GM20431 (cell line): ENCODE data around the gene CCDC85B.

Source experiments
- in situ Hi-C: fragments of 300-500 bp; cut with MseI, MboI; formaldehyde crosslinking; loops from one replicate; pipeline ENCODE4 v1.15.0; 2020; ENCODE audit warnings: low sequenced_read_pairs; ENCODE audit not compliant: unreplicated experiment

The CCDC85B gene

GRCh38 chr11:65920372-65920802 lies 29.9 kb downstream of the CCDC85B start:
- in situ Hi-C loops: no loop called here

DNA sequence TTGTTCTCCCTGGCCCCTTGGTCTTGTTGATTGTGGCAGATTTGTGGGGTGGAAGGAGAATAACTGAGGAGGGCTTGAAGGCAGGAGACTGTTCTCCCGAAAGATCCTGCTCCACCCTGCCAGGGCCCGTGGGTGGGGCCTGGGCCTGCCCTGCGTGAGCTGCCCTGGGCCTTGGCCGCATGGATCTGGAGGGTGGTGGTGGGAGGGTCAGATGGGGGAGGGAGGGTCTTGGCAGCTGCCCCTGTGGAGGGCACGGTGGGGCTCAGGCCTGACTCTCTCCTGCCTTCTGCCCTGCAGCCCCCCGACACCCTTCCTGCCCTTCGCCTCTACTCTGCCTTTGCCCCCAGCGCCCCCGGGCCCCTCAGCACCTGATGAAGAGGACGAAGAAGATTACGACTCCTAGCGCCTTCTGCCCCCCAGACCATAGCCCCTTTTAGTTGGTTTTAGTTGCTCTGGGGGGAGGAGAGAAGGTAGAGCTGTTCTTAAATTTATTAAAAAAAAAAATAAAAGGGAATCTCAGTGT lies 30.6 kb downstream of the CCDC85B start:
- in situ Hi-C loops: no loop called here

- in situ Hi-C loops: no loop called here
These were observed 31.4 kb downstream of the CCDC85B start for GRCh38 chr11:65921876-65922275.

DNA sequence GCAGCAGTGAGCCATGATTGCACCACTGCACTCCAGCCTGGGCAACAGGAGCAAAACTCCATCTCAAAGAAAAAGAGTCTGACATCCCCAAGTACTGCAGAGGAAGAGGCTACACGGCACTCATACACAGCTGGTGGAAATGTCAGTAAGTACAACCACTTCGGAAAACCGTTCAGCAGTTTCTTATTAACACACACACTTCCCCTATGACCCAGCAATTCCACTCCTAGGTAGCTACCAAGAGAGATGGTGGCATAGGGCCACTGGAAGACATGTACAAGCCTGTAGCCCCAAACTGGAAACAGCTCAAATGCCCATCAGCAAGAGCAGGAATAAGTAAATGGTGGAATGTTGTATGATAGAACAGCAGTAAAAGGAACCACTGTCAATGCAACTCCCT lies 32.1 kb downstream of the CCDC85B start:
- in situ Hi-C loops: no loop called here

DNA sequence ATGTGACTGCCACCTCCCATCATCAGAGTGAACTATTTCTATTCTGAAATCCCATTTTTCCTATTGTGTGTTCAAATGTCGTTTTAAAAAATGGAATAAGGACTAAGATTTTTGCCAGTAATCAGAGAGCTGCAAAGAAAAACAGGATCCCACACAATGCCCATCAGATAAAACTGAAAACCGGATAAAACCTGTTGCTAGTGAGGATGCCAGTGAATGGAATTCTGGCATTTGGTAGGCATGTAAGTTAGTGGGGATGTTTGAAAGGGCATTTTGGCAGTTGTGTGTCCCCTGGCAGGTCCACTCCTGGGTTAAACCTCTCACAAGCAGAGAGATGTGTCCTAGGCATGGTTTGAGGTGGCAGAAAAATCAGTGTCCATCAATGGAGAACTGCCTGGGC lies 34.9 kb downstream of the CCDC85B start:
- in situ Hi-C loops: no loop called here

- in situ Hi-C loops: no loop called here
These were observed 37.5 kb downstream of the CCDC85B start for GRCh38 chr11:65927904-65928397.

DNA sequence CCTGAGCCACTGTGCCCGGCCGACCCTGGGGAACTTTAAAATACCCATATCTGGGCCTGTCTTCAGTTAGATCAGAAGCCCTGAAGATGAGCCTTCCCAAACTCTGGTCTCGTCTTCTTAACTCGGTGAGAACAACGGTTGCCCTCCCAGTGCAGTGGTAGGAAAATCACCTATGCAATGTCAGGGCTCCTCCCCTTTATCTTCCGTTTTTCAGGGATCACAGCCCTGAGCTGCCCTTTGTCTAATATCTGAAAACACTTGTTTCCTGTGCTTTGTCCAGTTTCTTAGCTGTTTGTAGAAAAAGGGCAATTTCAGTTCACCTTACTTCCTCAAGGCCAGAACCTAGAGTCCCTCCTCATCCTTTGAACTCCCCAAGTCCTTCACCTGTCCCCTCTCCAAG lies 38.2 kb downstream of the CCDC85B start:
- in situ Hi-C loops: no loop called here

DNA sequence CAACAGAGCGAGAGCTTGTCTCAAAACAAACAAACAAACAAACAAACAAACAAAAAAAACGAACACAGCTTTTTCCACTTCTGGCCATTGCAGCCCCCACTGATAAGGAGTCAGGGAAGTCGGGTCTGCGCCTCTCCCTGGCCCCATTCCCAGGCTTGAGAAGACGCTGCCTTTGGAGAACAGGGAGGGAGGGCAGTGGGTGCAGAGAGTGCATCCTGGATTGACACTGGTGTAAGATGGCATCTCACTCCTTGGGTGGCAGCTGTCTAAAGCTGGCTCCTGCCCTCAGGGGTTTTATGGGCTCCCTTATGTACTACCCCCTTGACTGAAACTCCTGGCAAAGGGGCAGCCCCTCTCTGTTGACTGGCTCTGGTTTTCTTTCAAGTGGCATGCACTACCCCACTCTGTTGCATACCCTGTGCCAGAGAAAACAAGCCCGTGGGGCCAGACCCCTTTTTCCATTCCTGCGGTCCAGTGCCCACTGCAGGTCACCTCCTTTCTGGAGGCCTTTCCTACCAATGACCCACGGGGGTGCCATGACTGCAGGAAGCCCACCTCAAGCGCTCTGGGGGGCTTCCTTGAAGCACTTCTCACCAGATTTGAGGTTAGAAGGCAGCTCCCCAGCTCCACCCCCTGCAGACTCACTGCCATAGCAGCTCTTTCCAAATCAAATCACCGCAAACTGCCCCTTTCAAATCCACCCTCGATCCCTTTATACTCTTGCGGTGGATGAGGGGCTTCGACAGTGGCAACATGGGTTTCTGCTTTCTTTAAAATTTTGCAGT lies 41.5 kb downstream of the CCDC85B start:
- in situ Hi-C loops: no loop called here

DNA sequence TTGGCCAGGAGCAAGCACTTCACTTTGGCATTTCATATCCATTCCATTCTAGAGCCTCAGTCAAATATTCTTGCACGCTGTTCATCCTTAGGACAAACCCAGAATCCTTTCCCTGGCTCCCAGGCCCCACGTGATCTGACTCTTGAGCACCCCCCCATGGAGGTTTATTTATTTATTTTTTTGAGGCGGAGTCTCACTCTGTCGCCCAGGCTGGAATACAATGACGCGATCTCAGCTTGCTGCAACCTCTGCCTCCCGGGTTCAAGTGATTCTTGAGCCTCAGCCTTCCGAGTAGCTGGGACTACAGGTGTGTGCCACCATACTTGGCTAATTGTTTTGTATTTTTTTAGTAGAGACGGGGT lies 42.1 kb downstream of the CCDC85B start:
- in situ Hi-C loops: no loop called here

GRCh38 chr11:65934014-65934413 lies 43.5 kb downstream of the CCDC85B start:
- in situ Hi-C loops: no loop called here

DNA sequence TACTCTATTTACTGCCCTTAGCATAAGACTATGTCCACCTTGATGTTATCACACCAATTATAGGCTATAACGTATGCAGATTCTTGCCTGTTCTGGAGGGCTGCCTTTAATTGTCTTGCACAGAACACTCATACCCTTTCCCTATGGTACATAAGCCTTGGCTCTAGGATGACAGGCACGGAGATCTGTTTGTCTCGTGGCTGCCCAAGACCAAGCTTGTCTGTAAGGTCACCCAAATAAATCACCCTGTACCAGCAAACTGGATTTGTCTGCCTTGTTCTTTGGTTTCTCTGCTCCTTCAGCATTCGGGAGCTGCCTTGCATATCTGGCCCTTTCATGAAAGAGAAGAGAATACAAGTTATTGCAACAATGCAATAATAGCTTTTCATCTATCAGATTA lies 47.3 kb downstream of the CCDC85B start:
- in situ Hi-C loops: no loop called here
